Measurements from ENCODE around the gene WDR81.

GRCh38 chr17:1690544-1691221 lies 33.8 kb upstream of the WDR81 start:
- TF ChIP-seq EZH2 (IDR thresholded peaks at IDR 0.05; ENCODE audit: borderline replicate concordance, control insufficient read depth, low read depth, low read length), result no peak
- TF ChIP-seq MEF2A (IDR thresholded peaks at IDR 0.05; ENCODE audit: insufficient read depth, low read depth, low read length), result no peak
- no peak for TF ChIP-seq CTCF (IDR thresholded peaks at IDR 0.05 in 2 of 3, conservative IDR thresholded peaks at IDR 0.05 in 1 of 3; ENCODE audit: control insufficient read depth in 2 of 3, extremely low read depth in 1 of 3, insufficient read depth in 1 of 3, low read depth in 3 of 3, low read length in 3 of 3)
- no peak for TF ChIP-seq POLR2A (IDR thresholded peaks at IDR 0.05; ENCODE audit: low read depth, low read length)
- no peak for TF ChIP-seq GABPA (IDR thresholded peaks at IDR 0.05; ENCODE audit: low read depth)
- no peak for TF ChIP-seq NFYA (IDR thresholded peaks at IDR 0.05; ENCODE audit: borderline replicate concordance, low read depth, low read length)
- TF ChIP-seq ZNF217 (IDR thresholded peaks at IDR 0.05), result no peak
- no peak for TF ChIP-seq CEBPZ (IDR thresholded peaks at IDR 0.05; ENCODE audit: low read depth, low read length)
- TF ChIP-seq RAD21 (IDR thresholded peaks at IDR 0.05; ENCODE audit: insufficient read depth, low read depth, low read length), result no peak
- TF ChIP-seq E2F4 (IDR thresholded peaks at IDR 0.05; ENCODE audit: low read depth, low read length), result no peak

Measured in GM12878 (cell line).